ENCODE measurements around the gene RGS3. TPM values are rescaled to one million over a fixed set of nuclear protein-coding genes. Genes with fewer than 3 reads are reported as not detected.
A peak's percentile ranks its signal among the peaks of the same experiment; 100 is the strongest.

The RGS3 gene
- total and polyA plus RNA-seq, 12 donors: 65.4 to 201 (median 132) TPM

DNA sequence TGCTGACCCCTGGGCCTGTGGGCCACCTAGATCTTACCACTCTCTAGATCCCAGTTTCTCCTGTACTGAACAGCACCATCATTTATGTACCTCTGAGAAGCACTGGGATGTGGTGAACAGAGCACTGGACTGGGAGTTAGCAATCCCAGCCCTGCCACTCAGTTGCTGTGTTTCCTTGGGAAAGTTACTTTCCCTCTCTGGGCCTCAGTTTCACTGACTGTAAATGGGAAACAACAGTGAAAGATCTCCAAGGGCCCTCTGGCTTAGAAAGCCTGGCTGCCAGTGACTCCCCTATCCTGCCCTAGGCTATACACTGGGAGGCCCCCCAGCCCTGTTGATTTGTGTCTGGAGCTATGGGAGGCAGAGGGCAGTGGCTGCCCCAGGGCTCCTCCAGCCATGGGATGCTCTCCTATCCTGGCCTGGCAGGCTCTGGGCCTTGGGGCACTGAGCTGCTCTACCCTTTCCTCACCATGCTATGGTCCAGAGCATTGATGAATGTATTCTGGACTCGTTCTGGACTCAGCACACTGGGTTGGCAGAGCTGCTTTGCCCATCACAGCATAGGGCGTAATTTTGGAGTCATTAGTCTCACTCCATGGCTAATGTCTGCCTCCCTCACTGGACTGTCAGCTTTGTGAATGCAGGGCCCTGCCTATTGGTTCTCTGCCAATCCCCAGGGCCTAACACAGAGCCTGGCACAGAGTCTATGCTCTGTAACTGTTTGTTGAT is 99.3 kb downstream of the RGS3 start:
- WGBS, 2 donors: 59 to 73% methylated on average over 2 of the region's 2 CpGs
- Histone ChIP-seq H3K9me3 (no peaks in the 10 kb centered on the region), H3K27ac (peak overlapping the region in 7 of 10 donors; percentile 3 to 97 (median 86)), H3K36me3 (peaks cover 0 to 6% (median 0%) of the 10 kb centered on the region in 9 donors), H3K27me3 (no peaks in the 10 kb centered on the region), H3K4me1 (peaks cover 27 to 86% (median 70%) of the 10 kb centered on the region in 9 donors), H3K4me3 (no peak overlapping the region)
- ATAC-seq: no peak
- intact Hi-C loops (cut with DNase I): loop anchor here in 2 of 10 donors (5.0 to 10.0 kb wide), 2 partner anchors 36 to 48 kb away; no protein-coding TSS in a partner anchor
- DNase-seq: no peak
- TF ChIP-seq, protein P1, sequence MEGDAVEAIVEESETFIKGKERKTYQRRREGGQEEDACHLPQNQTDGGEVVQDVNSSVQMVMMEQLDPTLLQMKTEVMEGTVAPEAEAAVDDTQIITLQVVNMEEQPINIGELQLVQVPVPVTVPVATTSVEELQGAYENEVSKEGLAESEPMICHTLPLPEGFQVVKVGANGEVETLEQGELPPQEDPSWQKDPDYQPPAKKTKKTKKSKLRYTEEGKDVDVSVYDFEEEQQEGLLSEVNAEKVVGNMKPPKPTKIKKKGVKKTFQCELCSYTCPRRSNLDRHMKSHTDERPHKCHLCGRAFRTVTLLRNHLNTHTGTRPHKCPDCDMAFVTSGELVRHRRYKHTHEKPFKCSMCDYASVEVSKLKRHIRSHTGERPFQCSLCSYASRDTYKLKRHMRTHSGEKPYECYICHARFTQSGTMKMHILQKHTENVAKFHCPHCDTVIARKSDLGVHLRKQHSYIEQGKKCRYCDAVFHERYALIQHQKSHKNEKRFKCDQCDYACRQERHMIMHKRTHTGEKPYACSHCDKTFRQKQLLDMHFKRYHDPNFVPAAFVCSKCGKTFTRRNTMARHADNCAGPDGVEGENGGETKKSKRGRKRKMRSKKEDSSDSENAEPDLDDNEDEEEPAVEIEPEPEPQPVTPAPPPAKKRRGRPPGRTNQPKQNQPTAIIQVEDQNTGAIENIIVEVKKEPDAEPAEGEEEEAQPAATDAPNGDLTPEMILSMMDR (IDR thresholded peaks at IDR 0.05): no peak

DNA sequence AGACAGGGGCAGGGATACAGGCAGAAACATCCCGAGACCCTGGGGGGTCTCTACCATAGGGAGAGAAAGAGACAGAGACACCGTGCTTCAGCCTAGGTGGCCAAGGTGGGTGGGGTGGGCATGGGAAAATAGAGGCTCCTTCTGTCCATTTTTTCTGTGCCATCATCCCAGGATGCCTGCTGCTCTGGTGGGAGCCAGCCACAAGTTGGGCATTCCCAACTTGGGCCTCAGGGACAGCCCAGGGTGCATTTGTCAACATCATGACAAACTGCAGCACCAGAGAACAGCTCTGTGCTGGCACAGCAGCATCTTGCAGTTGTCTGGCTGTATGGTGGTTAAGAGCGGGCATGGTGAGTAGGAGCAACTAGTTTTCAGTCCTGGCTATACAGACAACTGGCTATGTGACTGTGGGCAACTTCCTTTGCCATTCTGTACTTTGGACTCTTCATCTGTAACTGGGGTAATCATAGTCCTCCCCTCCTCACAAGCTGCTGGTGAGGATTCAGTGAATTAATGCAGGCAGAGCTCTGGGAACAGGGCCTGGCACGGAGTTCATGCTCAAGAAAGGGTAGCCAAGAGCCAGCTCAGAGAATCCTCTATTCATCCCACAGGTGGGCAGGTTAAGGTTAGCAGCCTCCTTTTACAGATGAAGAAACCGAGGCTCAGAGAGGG is 100.4 kb downstream of the RGS3 start:
- no peaks in the 10 kb centered on the region for H3K27me3 ChIP-seq
- H3K4me3 ChIP-seq: peak overlapping the region in 3 of 10 donors; percentile 48 to 59 (median 52)
- DNase-seq (no peak), ATAC-seq (no peak)
- intact Hi-C loops (cut with DNase I): loop anchor here in 3 of 10 donors (2.0 to 10.0 kb wide), 3 partner anchors 37 to 61 kb away; no protein-coding TSS in a partner anchor
- H3K36me3 ChIP-seq: peaks cover 0 to 6% (median 0%) of the 10 kb centered on the region in 9 donors
- peak overlapping the region in 9 of 10 donors; percentile 69 to 99 (median 87) for H3K27ac ChIP-seq
- H3K4me1 ChIP-seq: peaks cover 27 to 90% (median 74%) of the 10 kb centered on the region in 9 donors
- WGBS, 2 donors: 69 to 77% methylated on average over 5 of the region's 5 CpGs
- TF ChIP-seq, protein P1 (IDR thresholded peaks at IDR 0.05): no peak
- H3K9me3 ChIP-seq: no peaks in the 10 kb centered on the region

DNA sequence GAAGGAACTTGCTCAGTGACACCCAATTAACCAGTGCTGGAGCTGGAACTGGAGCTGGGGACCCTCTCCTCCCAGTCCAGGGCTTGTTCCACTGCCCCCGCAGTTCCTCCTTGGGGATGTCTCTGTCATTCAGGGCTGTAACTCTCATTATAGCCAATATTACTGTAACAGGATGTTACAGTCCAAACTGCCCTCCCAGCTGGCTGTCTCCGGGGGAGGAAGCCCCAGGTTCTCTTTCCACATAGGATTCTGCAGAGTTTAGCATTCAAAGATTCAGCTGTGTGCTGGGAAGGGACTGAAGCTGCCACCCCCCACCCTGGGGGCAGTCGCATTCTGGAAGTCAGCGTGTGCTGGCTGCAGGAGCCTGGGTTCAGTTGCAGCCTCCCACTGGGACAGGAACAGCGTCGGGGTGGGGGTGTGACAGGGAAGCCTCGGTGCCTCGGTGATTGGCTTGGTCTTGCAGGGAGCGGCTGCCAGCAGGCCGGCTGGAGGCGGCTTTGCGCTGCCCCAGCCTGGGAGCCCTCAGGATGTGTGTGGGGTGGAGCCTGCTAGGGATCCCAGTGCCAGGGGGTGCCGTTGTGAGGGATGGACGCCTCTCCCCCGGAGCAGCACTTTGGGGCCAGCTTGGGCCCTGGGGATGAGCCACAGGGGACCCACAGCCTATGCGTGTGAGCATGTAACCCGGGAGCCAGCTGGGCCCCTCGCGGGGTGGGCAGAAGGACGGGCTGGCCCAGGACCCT is 101.1 kb downstream of the RGS3 start:
- ATAC-seq (peak; percentile 70 to 87 (median 83)), DNase-seq (peak; percentile 73 to 79)
- Histone ChIP-seq H3K27ac (peak overlapping the region; percentile 68 to 99 (median 86)), H3K4me3 (peak overlapping the region; percentile 4 to 61 (median 48)), H3K36me3 (peaks cover 0 to 6% (median 0%) of the 10 kb centered on the region in 9 donors), H3K9me3 (no peaks in the 10 kb centered on the region), H3K4me1 (peaks cover 21 to 90% (median 72%) of the 10 kb centered on the region in 9 donors), H3K27me3 (no peaks in the 10 kb centered on the region)
- TF ChIP-seq, protein P1 (IDR thresholded peaks at IDR 0.05): no peak
- intact Hi-C loops (cut with DNase I): loop anchor here in 3 of 10 donors (2.0 to 10.0 kb wide), 4 partner anchors 37 to 102 kb away; partner anchors contain the start of gene RGS3 (in 1 of the 3)
- 5 to 10% methylated on average over 20 of the region's 20 CpGs for WGBS, 2 donors
